ENCODE results near the gene GALNT10.

DNA sequence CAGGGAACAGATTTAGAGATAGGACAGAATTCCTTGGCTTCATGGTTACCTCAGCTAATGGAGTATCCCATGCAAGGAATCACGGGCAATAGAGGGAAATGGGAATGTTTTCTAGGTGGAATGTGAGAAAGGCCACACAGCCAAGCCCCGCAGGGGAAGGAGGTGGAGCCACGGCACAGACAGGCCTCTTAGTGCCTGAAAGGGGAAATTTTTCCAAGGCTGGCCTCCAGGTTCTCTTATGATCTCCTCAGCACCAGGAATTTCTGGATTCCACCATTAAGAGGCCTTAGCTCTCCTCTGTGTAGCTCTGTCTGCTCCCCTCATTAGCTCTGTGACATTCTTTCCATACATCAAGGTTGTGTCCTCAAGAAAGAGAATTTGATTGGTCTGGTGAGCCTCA, 124.7 kb downstream of the GALNT10 start:
- TF ChIP-seq POLR2A (IDR thresholded peaks at IDR 0.05): no peak
- TF ChIP-seq, protein P1, sequence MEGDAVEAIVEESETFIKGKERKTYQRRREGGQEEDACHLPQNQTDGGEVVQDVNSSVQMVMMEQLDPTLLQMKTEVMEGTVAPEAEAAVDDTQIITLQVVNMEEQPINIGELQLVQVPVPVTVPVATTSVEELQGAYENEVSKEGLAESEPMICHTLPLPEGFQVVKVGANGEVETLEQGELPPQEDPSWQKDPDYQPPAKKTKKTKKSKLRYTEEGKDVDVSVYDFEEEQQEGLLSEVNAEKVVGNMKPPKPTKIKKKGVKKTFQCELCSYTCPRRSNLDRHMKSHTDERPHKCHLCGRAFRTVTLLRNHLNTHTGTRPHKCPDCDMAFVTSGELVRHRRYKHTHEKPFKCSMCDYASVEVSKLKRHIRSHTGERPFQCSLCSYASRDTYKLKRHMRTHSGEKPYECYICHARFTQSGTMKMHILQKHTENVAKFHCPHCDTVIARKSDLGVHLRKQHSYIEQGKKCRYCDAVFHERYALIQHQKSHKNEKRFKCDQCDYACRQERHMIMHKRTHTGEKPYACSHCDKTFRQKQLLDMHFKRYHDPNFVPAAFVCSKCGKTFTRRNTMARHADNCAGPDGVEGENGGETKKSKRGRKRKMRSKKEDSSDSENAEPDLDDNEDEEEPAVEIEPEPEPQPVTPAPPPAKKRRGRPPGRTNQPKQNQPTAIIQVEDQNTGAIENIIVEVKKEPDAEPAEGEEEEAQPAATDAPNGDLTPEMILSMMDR (IDR thresholded peaks at IDR 0.05): no peak

Data from stomach (tissue), 4 donors.